Activated CD4-positive, CD25-positive, alpha-beta regulatory T cell treated with anti-CD3 and anti-CD28 coated beads, Interleukin-2, amount 50 U/mL, for 72 hours (primary cell): ENCODE results near the gene LRRC37B.
"Not testable (repeated sequence)": the region's sequence is repeated elsewhere in the genome, so short reads cannot be mapped to it uniquely, and the experiment has no call there.

Experiments
- DNase-seq: peaks from one replicate; pipeline ENCODE4 v3.0.0; 2021

The LRRC37B gene

GRCh38 chr17:32006957-32007462, at the start of gene LRRC37B:
Gene LRRC37B, plus strand, starts transcription at chr17:32007383. Its CDS starts 14,010 bp downstream, at chr17:32021393.
- DNase-seq: peak; percentile 96

GRCh38 chr17:31964131-31964530, 43.1 kb upstream of the LRRC37B start:
- not testable (repeated sequence) for DNase-seq

- no peak for DNase-seq
Observed at GRCh38 chr17:31967648-31968047, 39.5 kb upstream of the LRRC37B start.

GRCh38 chr17:31970416-31970815, 36.8 kb upstream of the LRRC37B start:
- DNase-seq: not testable (repeated sequence)

GRCh38 chr17:31974269-31975071, 32.7 kb upstream of the LRRC37B start:
- DNase-seq: not testable (repeated sequence)

GRCh38 chr17:31975391-31975790, 31.8 kb upstream of the LRRC37B start:
- not testable (repeated sequence) for DNase-seq

GRCh38 chr17:31991821-31992220, 15.4 kb upstream of the LRRC37B start:
- not testable (repeated sequence) for DNase-seq

GRCh38 chr17:31997005-31997404, 10.2 kb upstream of the LRRC37B start:
- no peak for DNase-seq

- DNase-seq: peak; percentile 65
Observed at GRCh38 chr17:32007463-32008298, 498 bp downstream of the LRRC37B start.

- no peak for DNase-seq
Observed at GRCh38 chr17:32009262-32009542, 2.0 kb downstream of the LRRC37B start.

- no peak for DNase-seq
Observed at GRCh38 chr17:32010114-32010513, 2.9 kb downstream of the LRRC37B start.

GRCh38 chr17:32015245-32016013, 8.2 kb downstream of the LRRC37B start:
- no peak for DNase-seq

- no peak for DNase-seq
Observed at GRCh38 chr17:32016231-32016630, 9.0 kb downstream of the LRRC37B start.

- no peak for DNase-seq
Observed at GRCh38 chr17:32019228-32019627, 12.0 kb downstream of the LRRC37B start.

- no peak for DNase-seq
Observed at GRCh38 chr17:32020943-32021614, 13.9 kb downstream of the LRRC37B start.

- DNase-seq: no peak
Observed at GRCh38 chr17:32021615-32021955, 14.4 kb downstream of the LRRC37B start.

- not testable (repeated sequence) for DNase-seq
Observed at GRCh38 chr17:32022554-32022953, 15.4 kb downstream of the LRRC37B start.

- DNase-seq: not testable (repeated sequence)
Observed at GRCh38 chr17:32027271-32027670, 20.1 kb downstream of the LRRC37B start.

GRCh38 chr17:32033223-32033622, 26.0 kb downstream of the LRRC37B start:
- DNase-seq: no peak

- not testable (repeated sequence) for DNase-seq
Observed at GRCh38 chr17:32033812-32034211, 26.6 kb downstream of the LRRC37B start.

- not testable (repeated sequence) for DNase-seq
Observed at GRCh38 chr17:32040246-32040645, 33.1 kb downstream of the LRRC37B start.

GRCh38 chr17:32041306-32041875, 34.2 kb downstream of the LRRC37B start:
- not testable (repeated sequence) for DNase-seq
